Activated naive CD8-positive, alpha-beta T cell treated with anti-CD3 and anti-CD28 coated beads for 36 hours (primary cell): ENCODE data around the gene ADAD1. TPM values are rescaled to one million over a fixed set of nuclear protein-coding genes. Genes with fewer than 3 reads are reported as not detected.

ENCODE experiments used
- DNase-seq: peaks from one replicate; pipeline ENCODE4 v3.0.0; 2021
- H3K27ac Mint-ChIP-seq: one replicate; pipeline ENCODE4 v1.8.0; 2022; ENCODE audit warnings: mild to moderate bottlenecking, moderate library complexity, mixed read lengths
- H3K27me3 Mint-ChIP-seq: one replicate; pipeline ENCODE4 v1.8.0; 2022; ENCODE audit warnings: mild to moderate bottlenecking, mixed read lengths
- H3K36me3 Mint-ChIP-seq: one replicate; pipeline ENCODE4 v1.8.0; 2021; ENCODE audit warnings: mild to moderate bottlenecking, mixed read lengths
- H3K4me1 Mint-ChIP-seq: one replicate; pipeline ENCODE4 v1.8.0; 2021; ENCODE audit warnings: mixed read lengths
- H3K4me3 Mint-ChIP-seq: one replicate; pipeline ENCODE4 v1.8.0; 2022; ENCODE audit warnings: mild to moderate bottlenecking, moderate library complexity, mixed read lengths
- H3K9me3 Mint-ChIP-seq: one replicate; pipeline ENCODE4 v1.8.0; 2022; ENCODE audit warnings: mixed read lengths
- total RNA-seq, 2 experiments: library from RNA; stranded (reverse); gene quantifications; one replicate each; pipeline ENCODE4 v1.2.3, GENCODE V29; 2021

ADAD1 gene
- total RNA-seq, 2 experiments from 2014 or later, result not detected

DNA sequence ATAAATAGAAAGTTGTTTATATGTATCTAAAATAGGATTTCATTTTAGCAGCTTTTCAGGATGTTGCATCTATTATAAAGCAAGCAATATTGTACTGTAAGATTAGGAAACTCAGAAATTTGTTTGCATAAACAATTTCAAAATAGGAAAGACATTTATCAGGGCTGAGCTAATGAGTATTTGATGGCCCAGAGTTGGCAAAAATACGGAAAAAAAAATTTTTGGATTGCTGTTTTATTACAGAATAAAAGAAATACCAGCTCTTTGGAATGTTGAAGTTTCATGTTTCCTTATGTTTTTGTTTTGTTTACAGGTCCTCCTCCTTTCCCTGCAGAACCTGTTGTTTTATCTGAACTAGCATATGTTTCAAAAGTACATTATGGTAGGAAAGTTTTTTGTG lies 14.5 kb downstream of the ADAD1 start:
- no peaks in the 10 kb centered on the region for H3K27me3 Mint-ChIP-seq
- no peak overlapping the region for H3K4me3 Mint-ChIP-seq
- H3K9me3 Mint-ChIP-seq, result peaks cover 10% of the 10 kb centered on the region
- H3K27ac Mint-ChIP-seq, result no peak overlapping the region
- DNase-seq, result no peak
- peaks cover 4% of the 10 kb centered on the region for H3K36me3 Mint-ChIP-seq
- no peaks in the 10 kb centered on the region for H3K4me1 Mint-ChIP-seq

DNA sequence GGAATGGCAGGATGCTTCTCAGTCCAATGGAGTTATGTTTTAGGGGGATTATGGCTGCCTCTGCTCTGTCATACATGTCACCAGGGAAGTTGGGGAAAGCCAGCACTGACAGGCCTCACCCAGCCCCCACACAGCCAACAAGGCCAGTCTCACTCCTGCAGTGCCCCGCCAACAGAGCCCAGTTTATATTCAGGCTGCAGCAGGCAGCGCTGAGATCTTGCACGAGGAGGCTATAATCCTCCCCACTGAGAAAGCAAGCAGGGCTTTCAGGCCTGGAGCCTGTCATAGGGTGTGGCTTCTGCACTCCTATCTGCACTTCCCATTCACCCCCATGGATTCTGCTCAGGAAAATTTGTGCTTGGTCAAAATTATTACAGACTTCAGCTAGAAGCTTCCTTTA lies 25.1 kb downstream of the ADAD1 start:
- Mint-ChIP-seq H3K27ac (no peak overlapping the region), H3K9me3 (no peaks in the 10 kb centered on the region), H3K4me3 (no peak overlapping the region), H3K27me3 (peaks cover 26% of the 10 kb centered on the region), H3K36me3 (peaks cover 2% of the 10 kb centered on the region), H3K4me1 (no peaks in the 10 kb centered on the region)
- no peak for DNase-seq

- H3K27ac Mint-ChIP-seq, result no peak overlapping the region
- H3K4me1 Mint-ChIP-seq, result no peaks in the 10 kb centered on the region
- H3K4me3 Mint-ChIP-seq, result no peak overlapping the region
- no peaks in the 10 kb centered on the region for H3K36me3 Mint-ChIP-seq
- H3K9me3 Mint-ChIP-seq, result no peaks in the 10 kb centered on the region
- peaks cover 10% of the 10 kb centered on the region for H3K27me3 Mint-ChIP-seq
- no peak for DNase-seq
Measured at GRCh38 chr4:122412547-122412946, 33.7 kb downstream of the ADAD1 start.

- DNase-seq, result no peak
- H3K4me3 Mint-ChIP-seq, result no peak overlapping the region
- H3K27me3 Mint-ChIP-seq, result no peaks in the 10 kb centered on the region
- H3K4me1 Mint-ChIP-seq, result no peaks in the 10 kb centered on the region
- H3K9me3 Mint-ChIP-seq, result peaks cover 8% of the 10 kb centered on the region
- no peaks in the 10 kb centered on the region for H3K36me3 Mint-ChIP-seq
- H3K27ac Mint-ChIP-seq, result no peak overlapping the region
Measured at GRCh38 chr4:122423246-122423645, 44.4 kb downstream of the ADAD1 start.

DNA sequence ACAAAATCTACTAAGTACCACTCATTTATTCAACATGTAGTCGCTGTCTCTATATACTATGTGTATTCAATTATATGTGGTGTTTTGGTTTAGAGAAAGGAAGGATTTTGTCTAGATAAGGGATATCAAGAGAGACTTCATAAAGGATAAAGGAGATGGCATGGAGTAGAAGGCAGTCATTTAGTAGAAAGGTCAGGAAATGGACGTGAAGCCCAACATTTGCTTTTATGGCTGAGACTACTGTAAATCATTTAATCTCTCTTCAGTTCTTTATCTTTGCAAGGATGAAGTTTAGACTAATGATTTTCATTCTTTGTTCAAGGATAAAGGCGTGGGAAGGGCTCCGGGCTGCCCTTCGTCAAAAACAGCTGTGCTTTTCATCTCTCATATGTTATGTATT lies 52.5 kb downstream of the ADAD1 start:
- Mint-ChIP-seq H3K4me1 (peaks cover 14% of the 10 kb centered on the region), H3K36me3 (peaks cover 6% of the 10 kb centered on the region), H3K4me3 (no peak overlapping the region), H3K27ac (no peak overlapping the region), H3K27me3 (no peaks in the 10 kb centered on the region), H3K9me3 (no peaks in the 10 kb centered on the region)
- no peak for DNase-seq

- H3K36me3 Mint-ChIP-seq, result peaks cover 6% of the 10 kb centered on the region
- peaks cover 14% of the 10 kb centered on the region for H3K4me1 Mint-ChIP-seq
- no peak overlapping the region for H3K27ac Mint-ChIP-seq
- H3K27me3 Mint-ChIP-seq, result no peaks in the 10 kb centered on the region
- no peaks in the 10 kb centered on the region for H3K9me3 Mint-ChIP-seq
- H3K4me3 Mint-ChIP-seq, result no peak overlapping the region
- DNase-seq, result no peak
Measured at GRCh38 chr4:122434285-122434684, 55.5 kb downstream of the ADAD1 start.

GRCh38 chr4:122450847-122451246 lies 72.0 kb downstream of the ADAD1 start:
- Mint-ChIP-seq H3K4me3 (no peak overlapping the region), H3K4me1 (peaks cover 18% of the 10 kb centered on the region), H3K36me3 (peaks cover 35% of the 10 kb centered on the region), H3K27me3 (peaks cover 14% of the 10 kb centered on the region), H3K27ac (no peak overlapping the region), H3K9me3 (peaks cover 1% of the 10 kb centered on the region)
- DNase-seq, result no peak

GRCh38 chr4:122453384-122453995 lies 74.7 kb downstream of the ADAD1 start:
- Mint-ChIP-seq H3K4me3 (peak overlapping the region; percentile 73), H3K9me3 (no peaks in the 10 kb centered on the region), H3K4me1 (peaks cover 39% of the 10 kb centered on the region), H3K36me3 (peaks cover 30% of the 10 kb centered on the region), H3K27me3 (peaks cover 14% of the 10 kb centered on the region), H3K27ac (peak overlapping the region; percentile 40)
- DNase-seq, result no peak

GRCh38 chr4:122456231-122457116 lies 77.7 kb downstream of the ADAD1 start, which contains the start of gene IL2:
Gene IL2, minus strand, starts transcription at chr4:122456725. Its CDS starts 285 bp downstream, at chr4:122456440.
- Mint-ChIP-seq H3K27ac (peak within 1 kb of the TSS; percentile 78), H3K4me1 (peaks cover 49% of the 10 kb centered on the region)

GRCh38 chr4:122458625-122459024 lies 79.8 kb downstream of the ADAD1 start:
- peaks cover 41% of the 10 kb centered on the region for H3K4me1 Mint-ChIP-seq
- H3K27me3 Mint-ChIP-seq, result peaks cover 4% of the 10 kb centered on the region
- peaks cover 7% of the 10 kb centered on the region for H3K9me3 Mint-ChIP-seq
- H3K4me3 Mint-ChIP-seq, result peak overlapping the region; percentile 66
- H3K27ac Mint-ChIP-seq, result peak overlapping the region; percentile 86
- peaks cover 12% of the 10 kb centered on the region for H3K36me3 Mint-ChIP-seq
- peak; percentile 31 for DNase-seq

More at GRCh38 chr4:122456231-122457116, 77.7 kb downstream of the ADAD1 start, which contains the start of gene IL2:
- DNase-seq, result no peak
- Mint-ChIP-seq H3K27me3 (peaks cover 3% of the 10 kb centered on the region), H3K9me3 (no peaks in the 10 kb centered on the region), H3K36me3 (peaks cover 18% of the 10 kb centered on the region), H3K4me3 (peak within 1 kb of the TSS; percentile 67)

GRCh38 chr4:122469457-122469856 lies 90.6 kb downstream of the ADAD1 start:
- H3K4me3 Mint-ChIP-seq, result no peak overlapping the region
- H3K27ac Mint-ChIP-seq, result no peak overlapping the region
- H3K9me3 Mint-ChIP-seq, result peaks cover 6% of the 10 kb centered on the region
- no peaks in the 10 kb centered on the region for H3K27me3 Mint-ChIP-seq
- peaks cover 5% of the 10 kb centered on the region for H3K4me1 Mint-ChIP-seq
- no peak for DNase-seq
- H3K36me3 Mint-ChIP-seq, result peaks cover 5% of the 10 kb centered on the region

- H3K27ac Mint-ChIP-seq, result no peak overlapping the region
- peaks cover 13% of the 10 kb centered on the region for H3K4me1 Mint-ChIP-seq
- H3K36me3 Mint-ChIP-seq, result peaks cover 2% of the 10 kb centered on the region
- H3K9me3 Mint-ChIP-seq, result peaks cover 9% of the 10 kb centered on the region
- H3K27me3 Mint-ChIP-seq, result peaks cover 7% of the 10 kb centered on the region
- DNase-seq, result no peak
- H3K4me3 Mint-ChIP-seq, result no peak overlapping the region
Measured at GRCh38 chr4:122475233-122475632, 96.4 kb downstream of the ADAD1 start.

GRCh38 chr4:122476126-122476525 lies 97.3 kb downstream of the ADAD1 start:
- peaks cover 6% of the 10 kb centered on the region for H3K9me3 Mint-ChIP-seq
- H3K4me3 Mint-ChIP-seq, result no peak overlapping the region
- no peak overlapping the region for H3K27ac Mint-ChIP-seq
- peaks cover 12% of the 10 kb centered on the region for H3K27me3 Mint-ChIP-seq
- no peak for DNase-seq
- H3K36me3 Mint-ChIP-seq, result peaks cover 2% of the 10 kb centered on the region
- peaks cover 15% of the 10 kb centered on the region for H3K4me1 Mint-ChIP-seq

- peaks cover 2% of the 10 kb centered on the region for H3K36me3 Mint-ChIP-seq
- H3K4me3 Mint-ChIP-seq, result no peak overlapping the region
Measured at GRCh38 chr4:122476745-122477144, 97.9 kb downstream of the ADAD1 start.

More at GRCh38 chr4:122476745-122477144, 97.9 kb downstream of the ADAD1 start:
- H3K4me1 Mint-ChIP-seq, result peaks cover 15% of the 10 kb centered on the region
- peaks cover 6% of the 10 kb centered on the region for H3K9me3 Mint-ChIP-seq
- no peak overlapping the region for H3K27ac Mint-ChIP-seq
- DNase-seq, result no peak
- H3K27me3 Mint-ChIP-seq, result peaks cover 12% of the 10 kb centered on the region
